ENCODE results near the gene CSRNP3.
"Not testable (repeated sequence)": the region's sequence is repeated elsewhere in the genome, so short reads cannot be mapped to it uniquely, and the experiment has no call there.

The CSRNP3 gene

GRCh38 chr2:165662720-165663119 lies 193.2 kb downstream of the CSRNP3 start:
- in situ Hi-C loops (cut with HindIII; ENCODE audit: low sequenced_read_pairs) = no loop called here
- H3K4me3 ChIP-seq (ENCODE audit: low read depth, low read length) = no peak overlapping the region
- DNase-seq (ENCODE audit: low read depth, low spot score) = no peak
- TF ChIP-seq, protein P1, sequence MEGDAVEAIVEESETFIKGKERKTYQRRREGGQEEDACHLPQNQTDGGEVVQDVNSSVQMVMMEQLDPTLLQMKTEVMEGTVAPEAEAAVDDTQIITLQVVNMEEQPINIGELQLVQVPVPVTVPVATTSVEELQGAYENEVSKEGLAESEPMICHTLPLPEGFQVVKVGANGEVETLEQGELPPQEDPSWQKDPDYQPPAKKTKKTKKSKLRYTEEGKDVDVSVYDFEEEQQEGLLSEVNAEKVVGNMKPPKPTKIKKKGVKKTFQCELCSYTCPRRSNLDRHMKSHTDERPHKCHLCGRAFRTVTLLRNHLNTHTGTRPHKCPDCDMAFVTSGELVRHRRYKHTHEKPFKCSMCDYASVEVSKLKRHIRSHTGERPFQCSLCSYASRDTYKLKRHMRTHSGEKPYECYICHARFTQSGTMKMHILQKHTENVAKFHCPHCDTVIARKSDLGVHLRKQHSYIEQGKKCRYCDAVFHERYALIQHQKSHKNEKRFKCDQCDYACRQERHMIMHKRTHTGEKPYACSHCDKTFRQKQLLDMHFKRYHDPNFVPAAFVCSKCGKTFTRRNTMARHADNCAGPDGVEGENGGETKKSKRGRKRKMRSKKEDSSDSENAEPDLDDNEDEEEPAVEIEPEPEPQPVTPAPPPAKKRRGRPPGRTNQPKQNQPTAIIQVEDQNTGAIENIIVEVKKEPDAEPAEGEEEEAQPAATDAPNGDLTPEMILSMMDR (IDR thresholded peaks at IDR 0.05; ENCODE audit: low read depth, low read length) = no peak

DNA sequence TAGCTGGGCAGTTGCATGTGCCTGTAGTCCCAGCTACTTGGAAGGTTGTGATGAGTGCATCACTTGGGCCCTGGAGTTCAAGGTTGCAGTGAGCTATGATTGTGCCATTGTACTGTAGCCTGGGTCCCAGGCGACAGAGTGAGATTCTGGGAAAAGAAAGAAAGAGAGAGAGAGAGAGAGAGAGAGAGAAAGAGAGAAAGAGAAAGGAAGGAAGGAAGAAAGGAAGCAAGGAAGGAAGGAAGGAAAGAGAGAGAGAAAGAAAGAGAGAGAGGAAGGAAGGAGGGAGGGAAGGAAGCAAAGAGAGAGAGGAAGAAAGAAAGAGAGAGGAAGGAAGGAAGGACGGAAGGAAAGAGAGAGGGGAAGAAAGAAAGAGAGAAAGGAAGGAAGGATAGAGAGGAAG lies 196.1 kb downstream of the CSRNP3 start:
- DNase-seq (ENCODE audit: low read depth, low spot score) = no peak
- H3K4me3 ChIP-seq (ENCODE audit: low read depth, low read length) = no peak overlapping the region
- TF ChIP-seq, protein P1 (IDR thresholded peaks at IDR 0.05; ENCODE audit: low read depth, low read length) = no peak
- in situ Hi-C loops (cut with HindIII; ENCODE audit: low sequenced_read_pairs) = no loop called here

GRCh38 chr2:165666073-165666472 lies 196.6 kb downstream of the CSRNP3 start:
- DNase-seq (ENCODE audit: low read depth, low spot score); in situ Hi-C loops (cut with HindIII; ENCODE audit: low sequenced_read_pairs); H3K4me3 ChIP-seq (ENCODE audit: low read depth, low read length): not testable (repeated sequence)

GRCh38 chr2:165666605-165667004 lies 197.1 kb downstream of the CSRNP3 start:
- H3K4me3 ChIP-seq (ENCODE audit: low read depth, low read length) = no peak overlapping the region
- TF ChIP-seq, protein P1 (IDR thresholded peaks at IDR 0.05; ENCODE audit: low read depth, low read length) = no peak
- DNase-seq (ENCODE audit: low read depth, low spot score) = no peak
- in situ Hi-C loops (cut with HindIII; ENCODE audit: low sequenced_read_pairs) = no loop called here

DNA sequence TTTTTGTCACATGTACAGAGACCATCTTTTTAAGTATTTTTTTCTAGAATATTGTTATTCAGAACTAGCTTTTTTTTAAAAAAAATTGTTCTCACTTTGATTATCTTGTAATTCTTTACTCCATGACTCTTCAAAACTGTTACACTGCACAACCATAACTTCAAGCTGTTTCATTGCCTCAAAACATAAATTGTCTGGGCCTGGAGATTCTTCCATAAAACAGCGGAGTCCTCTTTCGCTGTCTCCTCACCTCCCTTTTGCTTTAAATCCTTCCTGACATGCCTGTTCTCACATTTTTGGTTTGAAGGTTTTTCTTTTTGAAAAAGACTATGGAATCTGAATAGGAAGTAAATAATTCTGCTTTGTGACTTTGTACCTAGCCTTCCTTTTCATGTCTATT lies 197.9 kb downstream of the CSRNP3 start:
- TF ChIP-seq, protein P1 (IDR thresholded peaks at IDR 0.05; ENCODE audit: low read depth, low read length) = no peak
- no peak for DNase-seq (ENCODE audit: low read depth, low spot score)
- no peak overlapping the region for H3K4me3 ChIP-seq (ENCODE audit: low read depth, low read length)
- in situ Hi-C loops (cut with HindIII; ENCODE audit: low sequenced_read_pairs) = no loop called here

DNA sequence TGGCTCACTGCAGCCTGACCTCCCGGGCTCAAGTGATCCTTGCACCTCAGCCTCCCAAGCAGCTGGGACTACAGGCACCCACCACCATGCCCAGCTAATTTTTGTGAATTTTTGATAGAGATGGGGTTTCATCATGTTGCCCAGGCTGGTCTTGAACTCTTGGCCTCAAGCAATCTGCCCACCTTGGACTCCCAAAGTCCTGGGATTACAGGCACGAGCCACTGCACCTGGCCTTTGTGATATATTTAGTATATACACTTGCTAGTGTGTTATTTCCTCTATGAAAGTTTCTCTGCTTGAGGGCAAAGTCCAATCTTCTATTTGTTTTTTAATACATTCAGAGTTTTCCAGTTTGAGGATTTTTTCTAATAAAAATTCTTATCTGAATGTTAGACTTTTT lies 205.3 kb downstream of the CSRNP3 start:
- TF ChIP-seq, protein P1 (IDR thresholded peaks at IDR 0.05; ENCODE audit: low read depth, low read length) = no peak
- H3K4me3 ChIP-seq (ENCODE audit: low read depth, low read length) = no peak overlapping the region
- no peak for DNase-seq (ENCODE audit: low read depth, low spot score)
- in situ Hi-C loops (cut with HindIII; ENCODE audit: low sequenced_read_pairs) = no loop called here

DNA sequence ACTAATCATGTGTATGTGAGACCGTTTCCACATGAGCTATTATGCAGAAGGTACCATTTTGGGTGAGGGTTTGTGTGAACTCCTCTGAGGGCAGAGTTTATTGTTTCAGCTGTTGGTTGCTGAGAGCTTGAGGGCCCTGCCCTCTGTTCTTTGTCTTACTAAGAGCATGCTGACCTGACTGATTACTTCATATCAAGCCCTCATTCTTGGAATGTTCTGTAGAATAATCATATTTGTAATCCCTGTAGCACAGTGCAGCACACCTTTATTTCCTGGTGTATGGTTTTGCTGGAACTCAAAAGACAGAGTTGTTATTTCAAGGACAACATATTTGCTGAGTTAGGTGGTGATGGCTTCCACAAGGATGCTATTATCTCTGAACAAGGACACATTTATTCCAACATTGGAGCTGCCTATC lies 206.1 kb downstream of the CSRNP3 start:
- DNase-seq (ENCODE audit: low read depth, low spot score) = peak; percentile 10
- H3K4me3 ChIP-seq (ENCODE audit: low read depth, low read length) = no peak overlapping the region
- in situ Hi-C loops (cut with HindIII; ENCODE audit: low sequenced_read_pairs) = no loop called here
- TF ChIP-seq, protein P1 (IDR thresholded peaks at IDR 0.05; ENCODE audit: low read depth, low read length) = no peak

Data from astrocyte of the spinal cord (primary cell).